Activated naive CD4-positive, alpha-beta T cell treated with Interleukin-2 at 50 U/mL for 16 hours (primary cell): ENCODE results near the gene SNRPD3.
A peak's percentile ranks its signal among the peaks of the same experiment; 100 is the strongest.

ENCODE experiments used
- DNase-seq: peaks from one replicate; pipeline ENCODE4 v3.0.0-alpha.2; 2020

Gene SNRPD3

GRCh38 chr22:24576778-24577177 is 21.0 kb downstream of the SNRPD3 start:
- DNase-seq: no peak

- no peak for DNase-seq
These were observed 22.8 kb downstream of the SNRPD3 start for GRCh38 chr22:24578355-24579257.

- no peak for DNase-seq
These were observed 23.4 kb downstream of the SNRPD3 start for GRCh38 chr22:24579258-24579601.

- DNase-seq: no peak
These were observed 24.5 kb downstream of the SNRPD3 start for GRCh38 chr22:24580276-24580675.

- DNase-seq: no peak
These were observed 26.4 kb downstream of the SNRPD3 start for GRCh38 chr22:24582056-24582814.

GRCh38 chr22:24583221-24584165 is 27.7 kb downstream of the SNRPD3 start:
- no peak for DNase-seq

- no peak for DNase-seq
These were observed 28.5 kb downstream of the SNRPD3 start for GRCh38 chr22:24584166-24584790.

GRCh38 chr22:24584871-24585411 is 29.1 kb downstream of the SNRPD3 start:
- no peak for DNase-seq

- no peak for DNase-seq
These were observed 29.7 kb downstream of the SNRPD3 start for GRCh38 chr22:24585461-24585860.

GRCh38 chr22:24585927-24586546 is 30.2 kb downstream of the SNRPD3 start:
- no peak for DNase-seq

GRCh38 chr22:24587251-24587650 is 31.5 kb downstream of the SNRPD3 start:
- no peak for DNase-seq

- no peak for DNase-seq
These were observed 32.1 kb downstream of the SNRPD3 start for GRCh38 chr22:24587948-24588347.

- no peak for DNase-seq
These were observed 32.6 kb downstream of the SNRPD3 start for GRCh38 chr22:24588381-24588756.

GRCh38 chr22:24588757-24589481 is 33.1 kb downstream of the SNRPD3 start:
- no peak for DNase-seq

- no peak for DNase-seq
These were observed 33.8 kb downstream of the SNRPD3 start for GRCh38 chr22:24589518-24590030.

- DNase-seq: no peak
These were observed 34.9 kb downstream of the SNRPD3 start for GRCh38 chr22:24590596-24591173.

GRCh38 chr22:24591286-24591830 is 35.6 kb downstream of the SNRPD3 start:
- no peak for DNase-seq

- DNase-seq: no peak
These were observed 36.5 kb downstream of the SNRPD3 start for GRCh38 chr22:24592058-24592850.

- peak; percentile 29 for DNase-seq
These were observed 37.2 kb downstream of the SNRPD3 start, which contains the start of gene LRRC75B for GRCh38 chr22:24592851-24593558. LRRC75B (minus strand) TSS chr22:24593073; CDS start chr22:24593039, 34 bp downstream.
